DND-41 (cell line): ENCODE results near the gene ASIC5.

Experiments used
- ATAC-seq: fragments of 200-7000 bp; cut with Tn5 transposase; 3 replicates; pipeline ENCODE4 v1.9.1; 2021; ENCODE audit warnings: low read depth; ENCODE audit not compliant: insufficient read depth
- DNase-seq: peaks from one replicate; pipeline ENCODE4 v3.0.0-alpha.2; 2020
- H2AFZ ChIP-seq: 2 replicates; pipeline ENCODE4 v1.6.0; 2012; ENCODE audit warnings: low read depth, low read length
- H3K27ac ChIP-seq: 2 replicates; pipeline ENCODE4 v1.5.1; 2012; ENCODE audit warnings: low read length, inconsistent platforms
- H3K27me3 ChIP-seq: fragments of 200-600 bp; sonication (generic); 2 replicates; pipeline ENCODE4 v1.6.0; 2012; ENCODE audit warnings: low read length, mild to moderate bottlenecking, inconsistent platforms; ENCODE audit not compliant: insufficient read depth, poor library complexity
- H3K36me3 ChIP-seq: 2 replicates; pipeline ENCODE4 v1.5.1; 2012; ENCODE audit warnings: low read length, inconsistent platforms; ENCODE audit not compliant: insufficient read depth
- H3K4me1 ChIP-seq: 2 replicates; pipeline ENCODE4 v1.5.1; 2012; ENCODE audit warnings: mild to moderate bottlenecking, low read length; ENCODE audit not compliant: insufficient read depth
- H3K4me2 ChIP-seq: 2 replicates; pipeline ENCODE4 v1.6.0; 2012; ENCODE audit warnings: mild to moderate bottlenecking, moderate library complexity, low read length, inconsistent platforms; ENCODE audit not compliant: insufficient read depth
- H3K4me3 ChIP-seq, 2 experiments: fragments of 200-600 bp in 1 of 2; shearing (Covaris generic) in 1 of 2; 2 replicates each; pipeline ENCODE4 v1.5.1; 2012 to 2016; ENCODE audit warnings: inconsistent platforms in 2 of 2, low read length in 2 of 2, mild to moderate bottlenecking in 2 of 2, low read depth in 1 of 2, moderate library complexity in 1 of 2
- H3K79me2 ChIP-seq: 2 replicates; pipeline ENCODE4 v1.6.0; 2012; ENCODE audit warnings: low read length, inconsistent platforms; ENCODE audit not compliant: insufficient read depth
- H3K9ac ChIP-seq: 2 replicates; pipeline ENCODE4 v1.6.0; 2012; ENCODE audit warnings: low read depth, mild to moderate bottlenecking, inconsistent platforms, low read length, moderate library complexity
- H3K9me3 ChIP-seq: 2 replicates; pipeline ENCODE4 v1.5.1; 2012; ENCODE audit warnings: low read length, moderate library complexity, mild to moderate bottlenecking, inconsistent platforms; ENCODE audit not compliant: insufficient read depth, severe bottlenecking
- H4K20me1 ChIP-seq: 2 replicates; pipeline ENCODE4 v1.6.0; 2012; ENCODE audit warnings: low read length; ENCODE audit not compliant: insufficient read depth
- EZH2 ChIP-seq: IDR thresholded peaks from 3 replicates; pipeline ENCODE4 v1.6.1; 2012; ENCODE audit warnings: borderline replicate concordance, low read depth, mild to moderate bottlenecking, moderate library complexity, low read length, inconsistent platforms; ENCODE audit not compliant: severe bottlenecking
- TF ChIP-seq, protein P1 (sequence below): IDR thresholded peaks from 2 replicates; pipeline ENCODE4 v1.5.1; 2012; ENCODE audit warnings: borderline replicate concordance, low read length, moderate library complexity, mild to moderate bottlenecking; ENCODE audit not compliant: poor library complexity, severe bottlenecking; ENCODE audit errors: extremely low read depth

Gene ASIC5

DNA sequence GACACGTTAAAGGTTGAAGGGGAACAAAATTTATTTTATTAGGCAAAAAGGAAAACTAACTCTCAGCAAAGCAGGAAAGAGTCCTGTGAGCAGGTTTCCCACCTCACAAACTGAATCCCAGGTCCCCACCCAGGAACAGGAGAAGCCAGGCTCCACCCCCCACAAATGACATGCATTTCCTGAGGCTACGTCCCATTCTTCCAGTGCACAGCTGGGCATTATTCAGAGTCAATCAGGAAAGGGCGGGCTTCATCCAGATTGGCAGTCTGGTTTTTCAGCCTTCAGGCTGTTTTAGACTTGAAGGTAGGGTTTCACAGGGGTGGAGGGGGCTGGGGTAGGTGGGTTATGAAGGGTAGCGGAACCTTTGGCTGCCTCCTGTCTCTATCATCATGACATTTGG is 11.9 kb upstream of the ASIC5 start:
- TF ChIP-seq, protein P1, sequence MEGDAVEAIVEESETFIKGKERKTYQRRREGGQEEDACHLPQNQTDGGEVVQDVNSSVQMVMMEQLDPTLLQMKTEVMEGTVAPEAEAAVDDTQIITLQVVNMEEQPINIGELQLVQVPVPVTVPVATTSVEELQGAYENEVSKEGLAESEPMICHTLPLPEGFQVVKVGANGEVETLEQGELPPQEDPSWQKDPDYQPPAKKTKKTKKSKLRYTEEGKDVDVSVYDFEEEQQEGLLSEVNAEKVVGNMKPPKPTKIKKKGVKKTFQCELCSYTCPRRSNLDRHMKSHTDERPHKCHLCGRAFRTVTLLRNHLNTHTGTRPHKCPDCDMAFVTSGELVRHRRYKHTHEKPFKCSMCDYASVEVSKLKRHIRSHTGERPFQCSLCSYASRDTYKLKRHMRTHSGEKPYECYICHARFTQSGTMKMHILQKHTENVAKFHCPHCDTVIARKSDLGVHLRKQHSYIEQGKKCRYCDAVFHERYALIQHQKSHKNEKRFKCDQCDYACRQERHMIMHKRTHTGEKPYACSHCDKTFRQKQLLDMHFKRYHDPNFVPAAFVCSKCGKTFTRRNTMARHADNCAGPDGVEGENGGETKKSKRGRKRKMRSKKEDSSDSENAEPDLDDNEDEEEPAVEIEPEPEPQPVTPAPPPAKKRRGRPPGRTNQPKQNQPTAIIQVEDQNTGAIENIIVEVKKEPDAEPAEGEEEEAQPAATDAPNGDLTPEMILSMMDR, result no peak
- no peak for TF ChIP-seq EZH2
- H3K4me1 ChIP-seq, result no peaks in the 10 kb centered on the region
- DNase-seq (no peak), ATAC-seq (no peak)
- H3K79me2 ChIP-seq, result no peaks in the 10 kb centered on the region
- H3K4me2 ChIP-seq, result no peak overlapping the region
- H3K27me3 ChIP-seq, result peaks cover 4% of the 10 kb centered on the region
- H3K9me3 ChIP-seq, result no peaks in the 10 kb centered on the region
- no peak overlapping the region for H3K9ac ChIP-seq
- H4K20me1 ChIP-seq, result no peaks in the 10 kb centered on the region
- no peaks in the 10 kb centered on the region for H3K36me3 ChIP-seq
- H3K4me3 ChIP-seq, result no peak overlapping the region
- H3K27ac ChIP-seq, result no peak overlapping the region
- H2AFZ ChIP-seq, result no peak overlapping the region

DNA sequence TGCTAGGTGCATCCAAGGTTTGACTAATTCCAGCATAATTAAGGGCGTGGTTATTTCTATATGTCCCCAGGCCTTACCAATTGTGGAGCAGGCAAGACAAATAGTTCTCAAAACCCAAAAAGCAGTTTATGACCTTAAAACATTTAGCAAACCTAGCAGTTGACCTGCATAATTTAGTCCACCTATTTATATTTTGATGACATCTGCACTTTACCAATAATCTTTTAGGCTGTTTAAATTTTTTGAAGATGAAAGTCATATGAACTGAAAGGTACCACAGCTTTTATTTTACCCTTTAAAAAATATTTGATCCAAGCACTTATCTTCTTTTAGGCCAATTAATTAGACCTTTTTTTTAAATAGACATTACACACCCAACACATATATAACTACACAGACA is 9.8 kb upstream of the ASIC5 start:
- Histone ChIP-seq H3K4me1 (no peaks in the 10 kb centered on the region), H2AFZ (no peak overlapping the region), H3K27me3 (peaks cover 4% of the 10 kb centered on the region), H4K20me1 (no peaks in the 10 kb centered on the region), H3K4me2 (no peak overlapping the region), H3K36me3 (no peaks in the 10 kb centered on the region), H3K9ac (no peak overlapping the region), H3K4me3 (no peak overlapping the region), H3K27ac (no peak overlapping the region), H3K9me3 (no peaks in the 10 kb centered on the region), H3K79me2 (no peaks in the 10 kb centered on the region)
- no peak for ATAC-seq
- DNase-seq, result no peak
- TF ChIP-seq, protein P1, result no peak
- no peak for TF ChIP-seq EZH2

DNA sequence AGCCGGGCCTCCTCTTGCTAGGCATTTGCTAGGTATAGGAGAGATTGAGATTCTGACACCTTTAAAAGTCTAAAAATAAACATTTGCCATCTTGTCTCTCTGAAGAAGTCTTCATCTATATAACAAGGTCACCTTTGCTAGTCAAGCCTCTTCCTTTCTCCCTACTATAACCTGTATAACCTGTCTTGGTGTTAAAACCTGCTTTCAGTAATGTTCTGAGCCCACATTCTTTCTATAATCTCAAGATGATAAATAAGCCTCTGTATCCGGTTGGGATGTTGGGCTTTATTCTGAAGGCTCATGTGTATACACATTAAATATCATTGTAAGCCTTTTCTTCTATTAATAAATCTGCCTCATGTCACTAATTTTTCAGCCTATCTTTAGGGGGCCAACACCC is 10.2 kb downstream of the ASIC5 start:
- TF ChIP-seq, protein P1, result no peak
- no peak for TF ChIP-seq EZH2
- Histone ChIP-seq H3K27ac (no peak overlapping the region), H3K4me2 (no peak overlapping the region), H2AFZ (no peak overlapping the region), H3K79me2 (no peaks in the 10 kb centered on the region), H3K27me3 (peaks cover 8% of the 10 kb centered on the region), H3K9ac (no peak overlapping the region), H3K9me3 (no peaks in the 10 kb centered on the region), H3K36me3 (no peaks in the 10 kb centered on the region), H4K20me1 (no peaks in the 10 kb centered on the region), H3K4me3 (no peak overlapping the region), H3K4me1 (no peaks in the 10 kb centered on the region)
- ATAC-seq (no peak), DNase-seq (no peak)
